Smooth muscle cell (in vitro differentiated cells): ENCODE results near the gene GTPBP10. TPM values are rescaled to one million over a fixed set of nuclear protein-coding genes. Genes with fewer than 3 reads are reported as not detected.

ENCODE experiments used
- DNase-seq: peaks from one replicate; lab custom pipeline; 2025; ENCODE audit not compliant: unreplicated experiment; lab: John Stamatoyannopoulos, UW
- H2AFZ ChIP-seq: fragments of 200-600 bp; sonication (generic); 2 replicates; pipeline ENCODE4 v1.6.0; 2016; ENCODE audit warnings: antibody characterized with exemption, low read depth, mild to moderate bottlenecking
- H3F3A ChIP-seq: fragments of 200-600 bp; sonication (generic); 2 replicates; pipeline ENCODE4 v1.6.0; 2017; ENCODE audit warnings: antibody characterized with exemption, low read depth
- H3K27ac ChIP-seq: fragments of 200-600 bp; sonication (generic); 2 replicates; pipeline ENCODE4 v1.5.1; 2016; ENCODE audit warnings: low read depth, mild to moderate bottlenecking
- H3K27me3 ChIP-seq: fragments of 200-600 bp; sonication (generic); 2 replicates; pipeline ENCODE4 v1.6.1; 2016; ENCODE audit warnings: low read depth, mild to moderate bottlenecking
- H3K36me3 ChIP-seq: fragments of 200-600 bp; sonication (generic); 2 replicates; pipeline ENCODE4 v1.5.1; 2016; ENCODE audit warnings: low read depth
- H3K4me1 ChIP-seq: fragments of 200-600 bp; sonication (generic); 2 replicates; pipeline ENCODE4 v1.5.1; 2016; ENCODE audit warnings: low read depth
- H3K4me2 ChIP-seq: fragments of 200-600 bp; sonication (generic); 2 replicates; pipeline ENCODE4 v1.6.0; 2016; ENCODE audit warnings: mild to moderate bottlenecking
- H3K4me3 ChIP-seq: fragments of 200-600 bp; sonication (generic); 2 replicates; pipeline ENCODE4 v1.5.1; 2016; ENCODE audit warnings: mild to moderate bottlenecking
- H3K79me2 ChIP-seq: fragments of 200-600 bp; sonication (generic); 2 replicates; pipeline ENCODE4 v1.6.0; 2016; ENCODE audit warnings: low read depth, mild to moderate bottlenecking
- H3K9ac ChIP-seq: fragments of 200-600 bp; sonication (generic); 2 replicates; pipeline ENCODE4 v1.6.0; 2016; ENCODE audit warnings: low read depth
- H3K9me3 ChIP-seq: fragments of 200-600 bp; sonication (generic); replicated peaks from 2 replicates; pipeline ENCODE4 v1.5.1; 2016; ENCODE audit warnings: low read depth
- H4K20me1 ChIP-seq: fragments of 200-600 bp; sonication (generic); 2 replicates; pipeline ENCODE4 v1.6.0; 2016; ENCODE audit warnings: low read depth
- CTCF ChIP-seq: fragments of 200-600 bp; sonication (generic); IDR thresholded peaks from 2 replicates; pipeline ENCODE4 v1.5.1; 2017; ENCODE audit warnings: borderline replicate concordance, mild to moderate bottlenecking, antibody characterized with exemption; ENCODE audit not compliant: insufficient read depth, poor library complexity, severe bottlenecking
- WGBS: methylation state at CpG from one replicate; pipeline ENCODE4 v1.1.7; 2016; ENCODE audit warnings: low lambda C conversion rate; 5-methylcytosine and 5-hydroxymethylcytosine counted together
- polyA plus RNA-seq: library from polyadenylated mRNA; unstranded; fragments of >200 nt; fragmentation: Nextera tagmentation; extraction: Ambion mirVana; gene quantifications from 2 replicates; pipeline ENCODE4 v1.2.1, GENCODE V29; 2016
- total RNA-seq: library from RNA; depleted of rRNA; stranded (reverse); fragments of >200 nt; gene quantifications from 2 replicates; pipeline ENCODE4 v1.2.3, GENCODE V29; 2014

Gene GTPBP10
- total and polyA plus RNA-seq, 2 experiments from 2014 or later, result 13.5 to 19.4 TPM

- peaks cover 13% of the 10 kb centered on the region for H4K20me1 ChIP-seq
- no peak for DNase-seq
- peaks cover 28% of the 10 kb centered on the region for H3K79me2 ChIP-seq
- peak overlapping the region; percentile 91 for H3K4me3 ChIP-seq
- H3K4me1 ChIP-seq, result peaks cover 7% of the 10 kb centered on the region
- no peak overlapping the region for H3K9ac ChIP-seq
- no peaks in the 10 kb centered on the region for H3K9me3 ChIP-seq
- H3K36me3 ChIP-seq, result peaks cover 8% of the 10 kb centered on the region
- H3K27ac ChIP-seq, result no peak overlapping the region
- TF ChIP-seq CTCF, result no peak
- H3K27me3 ChIP-seq, result no peaks in the 10 kb centered on the region
- no peak overlapping the region for H2AFZ ChIP-seq
- peak overlapping the region; percentile 99 for H3K4me2 ChIP-seq
- H3F3A ChIP-seq, result no peaks in the 10 kb centered on the region
- 93% methylated on average over 4 of the region's 4 CpGs for WGBS
Observed at GRCh38 chr7:90404777-90405176, 58.3 kb downstream of the GTPBP10 start.

- Histone ChIP-seq H3K4me1 (peaks cover 7% of the 10 kb centered on the region), H3K9me3 (no peaks in the 10 kb centered on the region), H3K4me3 (no peak overlapping the region), H3F3A (no peaks in the 10 kb centered on the region), H3K4me2 (no peak overlapping the region), H3K36me3 (peaks cover 8% of the 10 kb centered on the region), H3K9ac (no peak overlapping the region), H2AFZ (no peak overlapping the region), H3K27ac (no peak overlapping the region), H3K27me3 (no peaks in the 10 kb centered on the region), H3K79me2 (peaks cover 28% of the 10 kb centered on the region), H4K20me1 (peaks cover 25% of the 10 kb centered on the region)
- no peak for TF ChIP-seq CTCF
- DNase-seq, result no peak
- WGBS, result 93% methylated on average over 1 of the region's 1 CpG
Observed at GRCh38 chr7:90407484-90407821, 60.9 kb downstream of the GTPBP10 start.

GRCh38 chr7:90408142-90408541 lies 61.6 kb downstream of the GTPBP10 start:
- Histone ChIP-seq H3K27ac (no peak overlapping the region), H3K9me3 (no peaks in the 10 kb centered on the region), H3K79me2 (peaks cover 28% of the 10 kb centered on the region), H3K4me2 (no peak overlapping the region), H3F3A (no peaks in the 10 kb centered on the region), H3K9ac (no peak overlapping the region), H3K4me3 (no peak overlapping the region), H3K27me3 (no peaks in the 10 kb centered on the region), H4K20me1 (peaks cover 30% of the 10 kb centered on the region), H3K36me3 (peaks cover 8% of the 10 kb centered on the region), H2AFZ (no peak overlapping the region), H3K4me1 (peaks cover 7% of the 10 kb centered on the region)
- no peak for DNase-seq
- TF ChIP-seq CTCF, result no peak
- 93% methylated on average over 1 of the region's 1 CpG for WGBS

- H3K9me3 ChIP-seq, result no peaks in the 10 kb centered on the region
- no peaks in the 10 kb centered on the region for H3K27me3 ChIP-seq
- H4K20me1 ChIP-seq, result peaks cover 33% of the 10 kb centered on the region
- H3K9ac ChIP-seq, result no peak overlapping the region
- no peak overlapping the region for H3K27ac ChIP-seq
- no peak for TF ChIP-seq CTCF
- 95% methylated on average over 3 of the region's 3 CpGs for WGBS
- H3K79me2 ChIP-seq, result peaks cover 24% of the 10 kb centered on the region
- H3K4me1 ChIP-seq, result peaks cover 2% of the 10 kb centered on the region
- peaks cover 8% of the 10 kb centered on the region for H3K36me3 ChIP-seq
- H2AFZ ChIP-seq, result no peak overlapping the region
- no peak overlapping the region for H3K4me2 ChIP-seq
- H3F3A ChIP-seq, result no peaks in the 10 kb centered on the region
- no peak for DNase-seq
- H3K4me3 ChIP-seq, result no peak overlapping the region
Observed at GRCh38 chr7:90409667-90410066, 63.2 kb downstream of the GTPBP10 start.
